GM18858 (cell line): Measurements from ENCODE around the gene ZSCAN12.
"Not testable (repeated sequence)": the region's sequence is repeated elsewhere in the genome, so short reads cannot be mapped to it uniquely, and the experiment has no call there.

Experiments used
- ATAC-seq: cut with Tn5 transposase; IDR thresholded peaks from one replicate; pipeline ENCODE4 v1.9.1; 2021; ENCODE audit not compliant: unreplicated experiment

The ZSCAN12 gene

DNA sequence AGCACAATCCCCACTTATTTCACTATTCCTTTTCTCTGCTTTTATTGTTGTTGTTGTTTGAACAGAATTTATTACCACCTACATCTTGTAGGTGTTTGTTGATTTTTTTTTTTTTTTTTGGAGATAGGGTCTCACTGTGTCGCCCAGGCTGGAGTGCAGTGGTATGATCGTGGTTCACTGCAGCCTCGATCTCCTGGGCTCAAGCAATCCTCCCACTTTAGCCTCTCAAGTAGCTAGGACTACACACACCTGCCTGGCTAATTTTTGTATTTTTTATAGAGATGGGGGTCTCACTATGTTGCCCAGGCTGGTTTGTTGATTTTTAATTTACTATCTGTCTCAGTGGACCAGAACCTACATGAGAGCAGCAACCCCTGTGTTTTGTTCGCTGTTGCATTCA is 3.6 kb downstream of the ZSCAN12 start:
- no peak for ATAC-seq

- ATAC-seq = no peak
These were observed 5.5 kb downstream of the ZSCAN12 start for GRCh38 chr6:28393912-28394662.

DNA sequence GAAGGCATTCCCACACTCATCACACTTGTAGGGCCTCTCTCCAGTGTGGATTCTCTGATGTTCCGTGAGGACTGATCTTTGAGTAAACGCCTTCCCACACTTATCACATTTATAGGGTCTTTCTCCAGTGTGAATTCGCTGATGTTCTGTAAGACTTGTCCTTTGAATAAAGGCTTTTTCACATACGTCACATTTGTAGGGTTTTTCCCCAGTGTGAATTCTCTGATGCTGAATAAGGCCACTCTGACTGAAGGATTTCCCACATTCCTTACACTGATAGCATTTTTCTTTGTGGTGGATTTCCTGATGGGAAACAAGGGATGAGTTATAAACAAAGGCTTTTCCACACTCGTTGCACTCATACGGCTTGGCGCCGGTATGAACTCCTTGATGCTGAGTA is 8.9 kb downstream of the ZSCAN12 start:
- no peak for ATAC-seq

- ATAC-seq = no peak
These were observed 15.4 kb downstream of the ZSCAN12 start for GRCh38 chr6:28384143-28384533.

- peak; percentile 71 for ATAC-seq
These were observed 16.1 kb downstream of the ZSCAN12 start for GRCh38 chr6:28383235-28384142.

GRCh38 chr6:28380381-28380780 is 19.2 kb downstream of the ZSCAN12 start:
- no peak for ATAC-seq

DNA sequence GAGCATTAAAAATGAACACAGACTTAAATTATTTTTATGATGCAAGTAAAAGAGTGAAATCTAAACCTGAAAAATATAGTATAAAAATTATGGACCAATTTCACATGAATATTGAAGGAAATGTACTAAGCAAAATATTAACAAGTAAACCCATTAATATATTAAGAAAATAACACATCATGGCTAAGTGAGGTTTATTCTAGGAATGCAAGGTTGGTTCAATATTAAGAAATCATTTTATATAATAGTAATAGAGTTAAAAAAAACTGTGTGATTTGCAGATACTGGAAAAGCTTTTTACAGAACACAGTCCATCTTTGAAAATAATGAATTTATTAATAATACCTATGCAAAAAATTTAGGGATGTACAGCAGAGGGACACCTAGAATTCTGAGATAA is 20.9 kb downstream of the ZSCAN12 start:
- ATAC-seq = no peak

GRCh38 chr6:28377879-28378278 is 21.7 kb downstream of the ZSCAN12 start:
- ATAC-seq = no peak

- no peak for ATAC-seq
These were observed 25.6 kb downstream of the ZSCAN12 start for GRCh38 chr6:28373925-28374324.

DNA sequence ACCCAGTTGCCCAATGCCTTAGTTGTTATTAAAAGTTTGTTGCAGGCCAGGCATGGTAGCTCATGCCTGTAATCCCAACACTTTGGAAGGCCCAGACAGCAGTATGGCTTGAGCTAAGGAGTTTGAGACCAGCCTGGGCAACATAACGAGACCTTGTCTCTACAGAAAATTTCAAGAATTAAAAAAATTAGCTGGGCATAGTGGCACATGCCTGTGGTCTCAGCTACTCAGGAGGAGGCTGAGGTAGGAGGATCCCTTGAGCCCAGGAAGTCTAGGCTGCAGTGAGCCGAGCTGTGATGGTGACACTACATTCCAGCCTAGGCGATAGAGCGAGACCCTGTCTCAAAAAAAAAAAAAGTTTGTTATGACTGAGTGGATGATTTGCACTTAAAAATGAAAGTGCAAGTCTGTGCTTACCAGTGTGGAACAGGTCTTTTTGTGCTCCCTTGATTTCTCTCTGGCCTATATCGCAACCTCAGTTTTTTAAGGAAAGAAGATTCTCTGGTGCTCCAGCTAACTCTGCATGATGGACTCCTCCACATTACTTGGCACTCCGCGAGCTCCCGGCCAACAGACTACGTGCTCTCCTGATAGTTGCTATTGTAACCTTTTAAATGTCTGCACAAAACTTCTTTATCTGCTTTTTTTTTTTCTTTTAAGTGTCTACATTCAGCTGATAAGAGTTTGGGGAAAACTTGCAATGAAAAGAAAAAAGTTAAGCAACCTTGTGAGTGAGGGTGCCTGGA is 27.7 kb downstream of the ZSCAN12 start:
- peak; percentile 65 for ATAC-seq

DNA sequence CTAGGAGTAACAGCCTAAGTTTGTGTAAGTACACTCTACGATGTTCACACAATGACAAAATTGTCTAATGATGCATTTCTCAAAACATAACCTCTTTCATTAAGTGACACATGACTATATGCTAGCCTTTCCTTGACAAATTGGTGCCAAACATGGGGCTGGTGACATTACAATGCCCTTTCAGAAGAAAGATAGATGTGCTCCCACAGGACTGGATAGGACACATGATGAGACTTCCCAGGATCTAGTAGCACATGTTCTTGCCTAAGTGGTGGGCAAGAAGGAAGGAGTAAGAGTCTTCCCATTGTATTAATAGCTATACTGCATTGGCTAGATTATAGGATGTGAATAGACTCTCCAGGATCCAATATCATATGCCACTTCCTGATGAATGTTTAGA is 28.3 kb downstream of the ZSCAN12 start:
- ATAC-seq = no peak

- no peak for ATAC-seq
These were observed 29.1 kb downstream of the ZSCAN12 start for GRCh38 chr6:28370440-28370839.

GRCh38 chr6:28369463-28369862 is 30.1 kb downstream of the ZSCAN12 start:
- no peak for ATAC-seq

GRCh38 chr6:28368522-28368921 is 31.0 kb downstream of the ZSCAN12 start:
- peak; percentile 80 for ATAC-seq

- ATAC-seq = not testable (repeated sequence)
These were observed 34.0 kb downstream of the ZSCAN12 start for GRCh38 chr6:28365590-28365989.

DNA sequence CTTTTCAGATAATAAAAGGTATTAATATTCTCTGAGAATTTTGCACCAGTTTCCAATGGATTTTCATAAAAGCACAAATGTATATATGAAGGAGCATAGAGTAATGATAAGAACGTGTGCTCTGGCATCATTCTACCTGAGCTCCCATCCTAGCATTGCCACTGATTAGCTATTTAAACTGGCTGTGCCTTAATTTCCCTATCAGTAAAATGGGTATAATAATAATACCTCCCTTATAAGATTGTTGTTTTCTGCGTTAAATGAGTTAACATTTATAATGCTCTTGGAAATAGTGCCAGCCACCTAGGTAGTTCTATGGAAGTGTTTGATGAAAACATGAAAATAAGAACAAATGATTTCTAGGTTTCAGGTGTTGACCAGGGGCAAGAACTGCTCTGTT is 38.6 kb downstream of the ZSCAN12 start:
- ATAC-seq = no peak

DNA sequence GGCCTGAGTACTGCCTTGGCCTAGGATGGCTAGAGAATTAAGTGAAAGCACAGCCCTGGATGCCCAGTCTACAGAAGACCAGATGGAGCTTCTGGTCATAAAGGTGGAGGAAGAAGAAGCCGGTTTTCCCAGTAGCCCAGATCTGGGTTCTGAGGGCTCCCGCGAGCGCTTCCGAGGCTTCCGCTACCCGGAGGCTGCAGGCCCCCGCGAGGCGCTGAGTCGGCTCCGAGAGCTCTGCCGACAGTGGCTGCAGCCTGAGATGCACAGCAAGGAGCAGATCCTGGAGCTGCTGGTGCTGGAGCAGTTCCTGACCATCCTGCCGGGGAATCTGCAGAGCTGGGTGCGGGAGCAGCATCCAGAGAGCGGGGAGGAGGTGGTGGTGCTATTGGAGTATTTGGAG is 40.0 kb downstream of the ZSCAN12 start:
- not testable (repeated sequence) for ATAC-seq

DNA sequence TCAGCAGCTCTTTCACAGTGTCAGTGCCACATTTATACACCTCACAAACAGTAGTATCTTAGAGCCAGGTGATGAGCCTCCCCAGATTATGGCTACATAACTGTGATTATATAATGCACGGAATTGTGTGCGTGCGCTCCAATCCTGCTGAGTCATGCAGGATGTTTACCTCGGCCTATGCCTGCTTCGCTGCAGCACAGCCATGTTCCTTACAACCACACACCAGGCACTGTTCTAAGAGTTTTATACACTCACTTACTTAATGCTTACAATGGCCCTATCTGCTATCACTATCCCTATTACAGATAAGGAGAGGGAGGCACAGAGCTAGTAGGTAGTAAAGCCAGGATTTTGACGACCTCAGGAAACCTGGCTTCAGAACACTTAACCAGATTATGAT is 42.5 kb downstream of the ZSCAN12 start:
- no peak for ATAC-seq

DNA sequence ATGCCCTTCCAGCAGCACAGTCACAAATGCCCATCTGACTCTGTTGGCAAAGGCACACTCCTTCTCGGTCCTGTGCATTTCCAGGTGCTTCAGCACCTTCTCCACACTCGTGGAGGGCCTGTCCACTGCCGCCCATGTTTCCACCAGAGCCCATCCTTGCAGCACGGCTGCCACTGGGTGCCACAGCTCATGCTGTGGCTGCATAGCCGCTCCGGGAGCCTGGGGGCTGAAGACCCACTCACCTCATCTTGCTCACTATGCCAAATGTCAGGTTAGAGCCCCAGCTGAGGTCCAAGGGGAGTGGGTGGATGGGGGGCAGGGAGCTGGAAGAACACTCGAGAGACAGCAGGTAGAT is 42.9 kb downstream of the ZSCAN12 start:
- no peak for ATAC-seq

GRCh38 chr6:28355743-28356665 is 43.5 kb downstream of the ZSCAN12 start:
- ATAC-seq = no peak
